ENCODE measurements around the gene GALNT2. TPM values are rescaled to one million over a fixed set of nuclear protein-coding genes. Genes with fewer than 3 reads are reported as not detected.

The GALNT2 gene
- total and polyA plus RNA-seq, 7 donors = 43.7 to 88.7 (median 75.7) TPM

GRCh38 chr1:230145505-230145899 lies 78.5 kb downstream of the GALNT2 start:
- no peak for ATAC-seq
- no peak for TF ChIP-seq CTCF (IDR thresholded peaks at IDR 0.05)
- intact Hi-C loops (cut with DNase I) = no loop called here
- 27 to 40% (median 27%) methylated on average over 8 of the region's 8 CpGs for WGBS, 3 donors
- Histone ChIP-seq H3K9me3 (no peaks in the 10 kb centered on the region), H3K27me3 (ENCODE audit: insufficient read depth in 3 of 3, low read length in 2 of 3) (no peaks in the 10 kb centered on the region), H3K36me3 (ENCODE audit: insufficient read depth in 1 of 2, low read depth in 1 of 2) (no peaks in the 10 kb centered on the region), H3K4me3 (no peak overlapping the region), H3K27ac (peak overlapping the region; percentile 2), H3K4me1 (peaks cover 87% of the 10 kb centered on the region)
- no peak for DNase-seq

- no peak for TF ChIP-seq CTCF (IDR thresholded peaks at IDR 0.05)
- H3K27me3 ChIP-seq (ENCODE audit: insufficient read depth in 3 of 3, low read length in 2 of 3) = no peaks in the 10 kb centered on the region
- H3K27ac ChIP-seq = peak overlapping the region; percentile 2
- H3K9me3 ChIP-seq = no peaks in the 10 kb centered on the region
- peaks cover 84% of the 10 kb centered on the region for H3K4me1 ChIP-seq
- intact Hi-C loops (cut with DNase I) = no loop called here
- DNase-seq (no peak), ATAC-seq (no peak)
- no peaks in the 10 kb centered on the region for H3K36me3 ChIP-seq (ENCODE audit: insufficient read depth in 1 of 2, low read depth in 1 of 2)
- WGBS, 3 donors = 70 to 80% (median 74%) methylated on average over 7 of the region's 7 CpGs
- H3K4me3 ChIP-seq = no peak overlapping the region
These were observed 79.0 kb downstream of the GALNT2 start for GRCh38 chr1:230145953-230146476.

- peaks cover 79% of the 10 kb centered on the region for H3K4me1 ChIP-seq
- no peak for TF ChIP-seq CTCF (IDR thresholded peaks at IDR 0.05)
- no peaks in the 10 kb centered on the region for H3K9me3 ChIP-seq
- intact Hi-C loops (cut with DNase I) = no loop called here
- ATAC-seq = peak in 1 of 4 donors; percentile 25
- WGBS, 3 donors = 90 to 99% (median 94%) methylated on average over 13 of the region's 13 CpGs
- DNase-seq = peak in 1 of 2 donors; percentile 40
- H3K27me3 ChIP-seq (ENCODE audit: insufficient read depth in 3 of 3, low read length in 2 of 3) = no peaks in the 10 kb centered on the region
- no peak overlapping the region for H3K27ac ChIP-seq
- no peaks in the 10 kb centered on the region for H3K36me3 ChIP-seq (ENCODE audit: insufficient read depth in 1 of 2, low read depth in 1 of 2)
- no peak overlapping the region for H3K4me3 ChIP-seq
These were observed 79.7 kb downstream of the GALNT2 start for GRCh38 chr1:230146709-230147108.

- Histone ChIP-seq H3K36me3 (ENCODE audit: insufficient read depth in 1 of 2, low read depth in 1 of 2) (no peaks in the 10 kb centered on the region), H3K4me3 (no peak overlapping the region), H3K27ac (peak overlapping the region; percentile 54), H3K4me1 (peaks cover 71% of the 10 kb centered on the region), H3K9me3 (no peaks in the 10 kb centered on the region), H3K27me3 (ENCODE audit: insufficient read depth in 3 of 3, low read length in 2 of 3) (no peaks in the 10 kb centered on the region)
- DNase-seq = no peak
- WGBS, 3 donors = 49 to 66% (median 49%) methylated on average over 15 of the region's 15 CpGs
- peak; percentile 27 to 55 (median 44) for ATAC-seq
- no peak for TF ChIP-seq CTCF (IDR thresholded peaks at IDR 0.05)
- intact Hi-C loops (cut with DNase I) = no loop called here
These were observed 80.5 kb downstream of the GALNT2 start for GRCh38 chr1:230147253-230148125.

All from psoas muscle (tissue), 8 donors.